PC-3 (cell line): ENCODE measurements around the gene HLA-DQA1.

Source experiments
- EZH2 ChIP-seq: fragments of 300-600 bp; sonication (generic); IDR thresholded peaks from one replicate; pipeline ENCODE4 v1.6.1; 2017; ENCODE audit warnings: antibody characterized with exemption, mild to moderate bottlenecking, low read length; ENCODE audit not compliant: unreplicated experiment
- TF ChIP-seq, protein P1 (sequence below): fragments of 300-600 bp; sonication (generic); conservative IDR thresholded peaks from 2 replicates; pipeline ENCODE4 v1.5.1; 2017; ENCODE audit warnings: antibody characterized with exemption, low read depth, mild to moderate bottlenecking, low read length

DNA sequence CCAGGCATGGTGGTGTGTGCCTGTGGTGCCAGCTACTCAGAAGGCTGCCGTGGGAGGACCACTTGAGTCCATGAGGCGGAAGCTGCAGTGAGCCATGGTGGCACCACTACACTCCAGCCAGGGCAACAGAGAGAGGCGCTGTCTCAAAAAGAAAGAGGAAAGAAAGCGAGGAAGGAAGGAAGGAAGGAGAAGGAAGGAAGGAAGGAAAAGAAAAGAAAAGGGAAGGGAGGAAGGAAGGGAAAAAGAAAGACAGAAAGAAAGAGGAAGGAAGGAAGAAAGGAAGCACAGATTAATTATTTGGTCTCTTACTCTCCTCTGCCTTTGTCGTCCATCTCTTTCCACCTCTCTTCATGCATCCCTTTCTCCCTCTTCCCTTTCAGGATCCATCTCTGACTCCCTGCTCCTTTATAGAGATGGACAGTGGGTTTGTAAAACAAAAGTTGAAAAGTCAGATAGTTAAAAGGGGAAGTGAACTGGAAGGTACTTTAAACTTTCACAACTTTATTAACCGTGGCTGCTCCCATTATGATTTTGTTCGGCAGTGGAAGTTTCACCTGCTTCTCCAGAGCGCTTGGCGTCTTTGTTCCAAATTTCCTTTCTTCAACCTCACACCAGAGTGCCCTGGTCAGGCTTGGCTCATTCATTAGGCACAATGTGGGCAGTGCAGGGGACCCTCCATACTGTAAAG is 1.5 kb downstream of the HLA-DQA1 start:
- TF ChIP-seq, protein P1, sequence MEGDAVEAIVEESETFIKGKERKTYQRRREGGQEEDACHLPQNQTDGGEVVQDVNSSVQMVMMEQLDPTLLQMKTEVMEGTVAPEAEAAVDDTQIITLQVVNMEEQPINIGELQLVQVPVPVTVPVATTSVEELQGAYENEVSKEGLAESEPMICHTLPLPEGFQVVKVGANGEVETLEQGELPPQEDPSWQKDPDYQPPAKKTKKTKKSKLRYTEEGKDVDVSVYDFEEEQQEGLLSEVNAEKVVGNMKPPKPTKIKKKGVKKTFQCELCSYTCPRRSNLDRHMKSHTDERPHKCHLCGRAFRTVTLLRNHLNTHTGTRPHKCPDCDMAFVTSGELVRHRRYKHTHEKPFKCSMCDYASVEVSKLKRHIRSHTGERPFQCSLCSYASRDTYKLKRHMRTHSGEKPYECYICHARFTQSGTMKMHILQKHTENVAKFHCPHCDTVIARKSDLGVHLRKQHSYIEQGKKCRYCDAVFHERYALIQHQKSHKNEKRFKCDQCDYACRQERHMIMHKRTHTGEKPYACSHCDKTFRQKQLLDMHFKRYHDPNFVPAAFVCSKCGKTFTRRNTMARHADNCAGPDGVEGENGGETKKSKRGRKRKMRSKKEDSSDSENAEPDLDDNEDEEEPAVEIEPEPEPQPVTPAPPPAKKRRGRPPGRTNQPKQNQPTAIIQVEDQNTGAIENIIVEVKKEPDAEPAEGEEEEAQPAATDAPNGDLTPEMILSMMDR, result no peak
- TF ChIP-seq EZH2, result no peak
